Astrocyte (in vitro differentiated cells and primary cell): ENCODE data around the gene RASL10A. TPM values are rescaled to one million over a fixed set of nuclear protein-coding genes. Genes with fewer than 3 reads are reported as not detected.

Experiments
- DNase-seq: peaks from one replicate; pipeline ENCODE4 v3.0.0-alpha.2; 2010; ENCODE audit warnings: low read depth
- FAIRE-seq: peaks from 2 replicates; lab custom pipeline; 2011; peaks lifted over from hg19 to GRCh38; lab: Jason Lieb, UNC
- H2AFZ ChIP-seq: 2 replicates; pipeline ENCODE4 v1.6.0; 2012; ENCODE audit warnings: low read depth, low read length, inconsistent platforms
- H3K27ac ChIP-seq: 2 replicates; pipeline ENCODE4 v1.5.1; 2011; ENCODE audit warnings: low read depth, low read length, inconsistent platforms
- H3K27me3 ChIP-seq: 2 replicates; pipeline ENCODE4 v1.6.0; 2011; ENCODE audit warnings: low read length, inconsistent platforms; ENCODE audit not compliant: insufficient read depth
- H3K36me3 ChIP-seq: 2 replicates; pipeline ENCODE4 v1.5.1; 2011; ENCODE audit warnings: low read length, inconsistent platforms; ENCODE audit not compliant: insufficient read depth
- H3K4me1 ChIP-seq: 2 replicates; pipeline ENCODE4 v1.5.1; 2011; ENCODE audit warnings: low read length, inconsistent platforms; ENCODE audit not compliant: insufficient read depth
- H3K4me2 ChIP-seq: 2 replicates; pipeline ENCODE4 v1.6.0; 2012; ENCODE audit warnings: low read length, inconsistent platforms
- H3K4me3 ChIP-seq: 2 replicates; pipeline ENCODE4 v1.5.1; 2011; ENCODE audit warnings: low read depth, mild to moderate bottlenecking, low read length, inconsistent platforms; ENCODE audit not compliant: insufficient read depth
- H3K79me2 ChIP-seq: 2 replicates; pipeline ENCODE4 v1.6.0; 2012; ENCODE audit warnings: mild to moderate bottlenecking, low read length, inconsistent platforms; ENCODE audit not compliant: insufficient read depth
- H3K9ac ChIP-seq: 2 replicates; pipeline ENCODE4 v1.6.0; 2012; ENCODE audit warnings: mild to moderate bottlenecking, low read length, inconsistent platforms
- H3K9me3 ChIP-seq: 2 replicates; pipeline ENCODE4 v1.5.1; 2012; ENCODE audit warnings: low read depth, mild to moderate bottlenecking, low read length, inconsistent platforms; ENCODE audit not compliant: insufficient read depth
- H4K20me1 ChIP-seq: 2 replicates; pipeline ENCODE4 v1.6.0; 2012; ENCODE audit warnings: low read length, inconsistent platforms; ENCODE audit not compliant: insufficient read depth
- H3K27ac Mint-ChIP-seq: one replicate; pipeline ENCODE4 v1.8.0; 2021; ENCODE audit warnings: mild to moderate bottlenecking, mixed read lengths; ENCODE audit not compliant: unreplicated experiment
- H3K27me3 Mint-ChIP-seq: one replicate; pipeline ENCODE4 v1.8.0; 2021; ENCODE audit warnings: low read depth, mixed read lengths; ENCODE audit not compliant: unreplicated experiment
- H3K36me3 Mint-ChIP-seq: one replicate; pipeline ENCODE4 v1.8.0; 2021; ENCODE audit warnings: low read depth, mixed read lengths; ENCODE audit not compliant: unreplicated experiment
- H3K4me1 Mint-ChIP-seq: one replicate; pipeline ENCODE4 v1.8.0; 2021; ENCODE audit warnings: low read depth, mixed read lengths; ENCODE audit not compliant: unreplicated experiment
- H3K4me3 Mint-ChIP-seq: one replicate; pipeline ENCODE4 v1.8.0; 2021; ENCODE audit warnings: mild to moderate bottlenecking, moderate library complexity, mixed read lengths; ENCODE audit not compliant: unreplicated experiment
- H3K9me3 Mint-ChIP-seq: one replicate; pipeline ENCODE4 v1.8.0; 2021; ENCODE audit warnings: mild to moderate bottlenecking, mixed read lengths; ENCODE audit not compliant: unreplicated experiment
- CTCF ChIP-seq: IDR thresholded peaks from 2 replicates; pipeline ENCODE4 v1.5.1; 2011; ENCODE audit warnings: low read depth, mild to moderate bottlenecking, inconsistent platforms, low read length, moderate library complexity; ENCODE audit not compliant: insufficient read depth
- EZH2 ChIP-seq: IDR thresholded peaks from 2 replicates; pipeline ENCODE4 v1.6.1; 2012; ENCODE audit warnings: mild to moderate bottlenecking, low read length, inconsistent platforms; ENCODE audit not compliant: insufficient read depth
- total RNA-seq: library from RNA; stranded (reverse); gene quantifications from 2 replicates; pipeline ENCODE4 v1.2.1, GENCODE V29; 2021

Gene RASL10A
- total RNA-seq, 1 donor from 2014 or later, result 1.5 TPM

GRCh38 chr22:29270475-29271271, 44.8 kb downstream of the RASL10A start:
- Histone ChIP-seq H3K36me3 (peaks cover 49% of the 10 kb centered on the region), H2AFZ (no peak overlapping the region), H3K9ac (peak overlapping the region; percentile 100), H3K27ac (no peak overlapping the region), H3K27me3 (no peaks in the 10 kb centered on the region), H3K9me3 (no peaks in the 10 kb centered on the region), H3K4me1 (peaks cover 38% of the 10 kb centered on the region), H3K79me2 (peaks cover 100% of the 10 kb centered on the region), H3K4me3 (peak overlapping the region; percentile 98), H3K4me2 (peak overlapping the region; percentile 89), H4K20me1 (peaks cover 72% of the 10 kb centered on the region)
- Mint-ChIP-seq H3K4me1 (peaks cover 46% of the 10 kb centered on the region), H3K27ac (peak overlapping the region; percentile 4), H3K27me3 (no peaks in the 10 kb centered on the region), H3K4me3 (peak overlapping the region; percentile 95), H3K36me3 (peaks cover 12% of the 10 kb centered on the region), H3K9me3 (no peaks in the 10 kb centered on the region)
- DNase-seq (peak; percentile 59), FAIRE-seq (peak; percentile 13)
- TF ChIP-seq EZH2, result no peak
- no peak for TF ChIP-seq CTCF

GRCh38 chr22:29269731-29270474, 45.6 kb downstream of the RASL10A start:
- Histone ChIP-seq H2AFZ (no peak overlapping the region), H3K27ac (peak overlapping the region; percentile 100), H3K4me2 (peak overlapping the region; percentile 89), H3K4me1 (peaks cover 38% of the 10 kb centered on the region), H3K36me3 (peaks cover 41% of the 10 kb centered on the region), H3K9ac (peak overlapping the region; percentile 100), H3K79me2 (peaks cover 93% of the 10 kb centered on the region), H3K9me3 (no peaks in the 10 kb centered on the region), H3K4me3 (peak overlapping the region; percentile 98), H3K27me3 (no peaks in the 10 kb centered on the region), H4K20me1 (peaks cover 65% of the 10 kb centered on the region)
- Mint-ChIP-seq H3K4me3 (peak overlapping the region; percentile 95), H3K27me3 (no peaks in the 10 kb centered on the region), H3K9me3 (no peaks in the 10 kb centered on the region), H3K4me1 (peaks cover 44% of the 10 kb centered on the region), H3K36me3 (peaks cover 12% of the 10 kb centered on the region), H3K27ac (peak overlapping the region; percentile 96)
- no peak for TF ChIP-seq CTCF
- TF ChIP-seq EZH2, result no peak
- FAIRE-seq, result no peak
- no peak for DNase-seq
